Suppressor macrophage treated with lipopolysaccharide for 1 hour (primary cell): Measurements from ENCODE around the gene ITPKC.
A peak's percentile ranks its signal among the peaks of the same experiment; 100 is the strongest.
"Not testable (repeated sequence)": the region's sequence is repeated elsewhere in the genome, so short reads cannot be mapped to it uniquely, and the experiment has no call there.

Source experiments
- DNase-seq, 3 donors: peaks; one replicate each; pipeline ENCODE4 v3.0.0-alpha.2; 2020 to 2022

Gene ITPKC

DNA sequence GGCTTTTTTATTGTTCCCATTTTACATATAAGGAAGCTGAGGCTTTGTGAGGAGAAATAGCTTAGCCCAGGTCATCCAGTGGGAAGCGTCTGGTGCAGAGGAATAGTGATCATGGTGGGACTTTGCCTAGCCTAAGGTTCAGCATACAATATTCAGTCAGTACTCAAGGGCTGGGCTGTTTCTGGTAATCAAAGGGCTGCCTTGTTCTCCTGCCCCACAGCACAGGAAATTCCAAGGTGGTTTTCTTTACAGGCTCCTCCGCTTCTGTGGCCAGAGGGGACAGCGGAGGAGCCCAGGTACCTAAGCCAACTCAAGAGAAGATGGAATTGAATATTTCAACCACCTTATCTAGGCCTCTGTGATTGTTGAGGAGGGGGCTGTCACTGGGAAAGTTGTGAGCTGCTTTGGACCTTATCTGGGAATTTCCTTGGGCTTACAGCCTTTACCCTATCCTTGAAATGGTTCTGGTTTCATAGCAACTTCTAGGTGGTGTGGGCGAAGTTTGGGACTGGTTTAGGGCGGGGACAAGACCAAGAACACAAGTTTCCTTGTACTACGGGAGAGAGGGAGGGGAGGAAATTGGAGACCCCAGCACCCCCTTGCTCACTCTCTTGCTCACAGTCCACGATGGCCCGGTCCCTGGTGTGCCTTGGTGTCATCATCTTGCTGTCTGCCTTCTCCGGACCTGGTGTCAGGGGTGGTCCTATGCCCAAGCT lies 58.2 kb downstream of the ITPKC start, which contains the start of gene MIA:
Gene MIA (plus strand): TSS at position 606 of the 716 bp plus-strand sequence. CDS start 22 bp downstream, at position 628.
- no peak for DNase-seq

- DNase-seq = no peak
Measured at GRCh38 chr19:40775632-40776022, 58.7 kb downstream of the ITPKC start.

GRCh38 chr19:40776364-40776763 lies 59.5 kb downstream of the ITPKC start:
- DNase-seq = no peak

DNA sequence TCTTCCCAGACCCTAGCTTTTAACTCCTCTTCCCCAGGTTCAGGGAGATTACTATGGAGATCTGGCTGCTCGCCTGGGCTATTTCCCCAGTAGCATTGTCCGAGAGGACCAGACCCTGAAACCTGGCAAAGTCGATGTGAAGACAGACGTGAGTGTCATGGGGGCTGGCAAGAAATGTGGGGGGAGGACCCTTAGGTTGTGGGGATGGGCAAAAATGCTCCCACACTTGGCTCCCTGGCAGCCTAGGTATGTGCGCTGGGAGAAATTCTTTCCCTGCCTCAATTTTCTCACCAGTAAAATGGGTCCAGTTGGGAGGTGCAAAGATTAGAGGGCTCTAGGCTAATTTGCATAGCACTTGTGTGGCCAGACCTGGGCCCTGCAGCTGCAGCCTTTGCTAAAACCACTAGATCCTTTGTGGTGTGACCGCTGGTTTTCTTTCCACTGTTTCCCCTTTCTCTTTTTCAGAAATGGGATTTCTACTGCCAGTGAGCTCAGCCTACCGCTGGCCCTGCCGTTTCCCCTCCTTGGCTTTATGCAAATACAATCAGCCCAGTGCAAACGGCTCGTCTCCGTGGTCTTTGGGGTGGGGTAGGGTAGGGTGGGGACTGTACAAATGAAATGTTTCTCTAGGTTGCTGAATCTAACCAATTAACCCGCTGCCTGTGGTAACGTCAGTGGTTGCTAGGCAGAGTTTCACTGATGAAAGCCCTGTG lies 60.2 kb downstream of the ITPKC start:
- DNase-seq = peak; percentile 93 to 97 (median 95)

DNA sequence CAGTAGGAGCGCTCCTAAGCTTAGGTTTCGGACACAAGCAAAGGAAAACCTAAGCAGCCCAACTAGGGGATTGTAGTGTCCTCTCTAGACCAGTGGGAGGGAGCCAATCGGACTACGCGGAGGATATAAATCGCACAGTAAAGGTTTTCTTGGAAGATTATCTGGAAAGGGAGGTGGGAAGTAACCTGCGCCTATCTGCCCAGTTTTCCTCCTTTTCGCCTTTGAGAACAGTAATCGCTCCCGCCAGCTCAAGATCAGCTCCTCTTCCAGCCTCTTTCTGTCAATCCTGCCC lies 60.7 kb downstream of the ITPKC start:
- no peak for DNase-seq

GRCh38 chr19:40777937-40778705 lies 61.2 kb downstream of the ITPKC start, which contains the start of gene RAB4B:
Gene RAB4B (plus strand): TSS chr19:40778247. CDS start chr19:40778376, 129 bp downstream.
- DNase-seq = peak; percentile 100

DNA sequence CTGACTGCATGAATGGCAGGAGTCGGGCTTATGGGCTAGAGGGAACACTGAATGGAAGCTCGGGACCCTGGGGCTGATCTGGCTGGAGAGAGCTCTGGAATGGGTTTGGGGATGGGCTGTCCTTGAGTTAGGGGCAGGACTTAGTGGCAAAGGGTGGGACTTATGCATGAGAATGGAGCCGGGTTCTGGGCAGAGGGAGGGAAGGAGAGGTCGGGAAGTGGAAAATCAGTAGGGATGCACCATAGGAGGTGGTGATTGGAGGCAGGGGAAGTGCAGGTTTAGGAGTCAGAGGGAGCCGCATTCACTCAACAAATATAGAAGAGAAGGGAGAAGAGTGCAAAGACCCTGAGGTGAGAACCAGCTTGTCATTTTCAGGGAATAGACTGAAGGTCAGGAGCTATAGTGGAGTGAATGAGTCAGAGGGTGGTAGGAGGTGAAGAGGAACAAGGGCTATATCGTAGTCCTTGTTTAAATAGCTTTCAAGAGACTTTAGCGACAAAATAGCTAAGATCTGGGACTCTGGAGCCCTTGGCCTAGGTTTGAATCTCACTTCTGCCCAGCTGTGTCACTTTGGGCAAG lies 61.9 kb downstream of the ITPKC start:
- peak; percentile 62 to 73 (median 64) for DNase-seq

DNA sequence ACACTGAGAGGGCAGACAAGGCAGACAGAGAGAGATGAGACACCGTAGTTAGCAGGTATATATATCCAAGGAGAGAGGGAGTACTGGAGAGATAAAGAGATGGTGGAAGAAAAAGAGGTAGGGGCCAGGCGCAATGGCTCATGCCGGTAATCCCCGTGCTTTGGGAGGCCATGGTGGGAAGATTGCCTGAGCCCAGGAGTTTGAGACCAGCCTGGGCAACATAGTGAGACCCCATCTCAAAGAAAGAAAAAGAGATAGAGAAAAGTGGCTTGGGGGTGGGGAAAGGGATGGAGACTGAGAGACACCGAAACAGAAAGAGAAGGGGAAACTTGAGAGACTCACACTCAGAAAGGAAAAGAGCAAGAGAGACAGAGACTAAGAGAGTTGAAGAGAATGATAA lies 63.7 kb downstream of the ITPKC start:
- DNase-seq = no peak

DNA sequence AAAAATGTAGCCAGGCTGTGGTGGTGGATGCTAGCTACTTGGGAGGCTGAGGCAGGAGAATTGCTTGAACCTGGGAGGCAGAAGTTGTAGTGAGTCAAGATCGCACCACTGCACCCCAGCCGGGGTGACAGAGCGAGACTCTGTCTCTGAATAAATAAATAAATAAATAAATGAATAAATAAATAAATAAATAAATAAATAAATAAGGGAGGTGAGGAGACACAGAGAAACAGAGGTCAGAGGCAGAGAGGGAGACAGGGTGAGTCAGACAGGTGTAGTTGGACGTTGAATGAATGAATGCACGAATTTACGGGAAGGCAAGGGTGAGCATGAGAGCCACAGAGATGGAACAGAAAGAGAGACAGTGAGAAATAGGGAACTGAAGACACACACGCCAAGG lies 64.2 kb downstream of the ITPKC start:
- DNase-seq = no peak

DNA sequence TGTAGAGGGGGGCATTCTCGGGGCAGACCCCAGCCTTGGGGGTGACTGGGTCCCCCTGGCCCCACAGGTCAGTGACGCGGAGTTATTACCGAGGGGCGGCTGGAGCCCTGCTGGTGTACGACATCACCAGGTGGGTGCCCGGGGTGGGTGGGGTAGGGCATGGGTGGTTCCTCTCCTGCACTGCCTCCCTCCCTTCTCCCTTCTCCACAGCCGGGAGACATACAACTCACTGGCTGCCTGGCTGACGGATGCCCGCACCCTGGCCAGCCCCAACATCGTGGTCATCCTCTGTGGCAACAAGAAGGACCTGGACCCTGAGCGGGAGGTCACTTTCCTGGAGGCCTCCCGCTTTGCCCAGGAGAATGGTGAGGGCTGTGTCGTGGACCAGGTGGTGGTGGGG lies 66.8 kb downstream of the ITPKC start:
- no peak for DNase-seq

GRCh38 chr19:40784146-40784545 lies 67.2 kb downstream of the ITPKC start:
- not testable (repeated sequence) for DNase-seq

GRCh38 chr19:40785526-40785925 lies 68.6 kb downstream of the ITPKC start:
- DNase-seq = no peak

- DNase-seq = no peak
Measured at GRCh38 chr19:40786060-40787037, 69.4 kb downstream of the ITPKC start.
